Stimulated activated CD4-positive, alpha-beta T cell treated with anti-CD3 and anti-CD28 coated beads, TNF-alpha, amount 100 ng/mL, for 48 hours (primary cell): ENCODE measurements around the gene TNIP2.
"Not testable (repeated sequence)": the region's sequence is repeated elsewhere in the genome, so short reads cannot be mapped to it uniquely, and the experiment has no call there.

Experiments
- DNase-seq, 3 donors: peaks; one replicate each; pipeline ENCODE4 v3.0.0-alpha.2; 2020; ENCODE audit warnings: low read depth in 3 of 3

The TNIP2 gene

GRCh38 chr4:2794486-2795299 lies 38.6 kb upstream of the TNIP2 start:
- DNase-seq: no peak

GRCh38 chr4:2793586-2794485 lies 37.7 kb upstream of the TNIP2 start:
- peak in 1 of 3 donors; percentile 38 for DNase-seq

GRCh38 chr4:2792711-2793585 lies 36.8 kb upstream of the TNIP2 start, which contains the start of gene SH3BP2:
TSS of gene SH3BP2 (plus strand) at chr4:2793085. CDS start at chr4:2820618, 27,533 bp downstream.
- peak in 2 of 3 donors; percentile 47 to 73 for DNase-seq

- no peak for DNase-seq
Observed at GRCh38 chr4:2792396-2792710, 36.2 kb upstream of the TNIP2 start.

GRCh38 chr4:2791518-2792395 lies 35.6 kb upstream of the TNIP2 start:
- DNase-seq: no peak

- no peak for DNase-seq
Observed at GRCh38 chr4:2790583-2791517, 34.7 kb upstream of the TNIP2 start.

GRCh38 chr4:2789793-2790582 lies 33.9 kb upstream of the TNIP2 start:
- DNase-seq: no peak

GRCh38 chr4:2789351-2789750 lies 33.2 kb upstream of the TNIP2 start:
- no peak for DNase-seq

- DNase-seq: no peak
Observed at GRCh38 chr4:2788532-2789103, 32.5 kb upstream of the TNIP2 start.

- DNase-seq: no peak
Observed at GRCh38 chr4:2788101-2788500, 32.0 kb upstream of the TNIP2 start.

GRCh38 chr4:2787230-2788100 lies 31.3 kb upstream of the TNIP2 start:
- DNase-seq: no peak

GRCh38 chr4:2786794-2787229 lies 30.7 kb upstream of the TNIP2 start:
- DNase-seq: no peak

GRCh38 chr4:2786152-2786671 lies 30.1 kb upstream of the TNIP2 start:
- DNase-seq: peak in 1 of 3 donors; percentile 62

- no peak for DNase-seq
Observed at GRCh38 chr4:2785613-2786012, 29.5 kb upstream of the TNIP2 start.

GRCh38 chr4:2783790-2784189 lies 27.7 kb upstream of the TNIP2 start:
- DNase-seq: no peak

GRCh38 chr4:2781911-2782310 lies 25.8 kb upstream of the TNIP2 start:
- no peak for DNase-seq

GRCh38 chr4:2780643-2781042 lies 24.5 kb upstream of the TNIP2 start:
- DNase-seq: not testable (repeated sequence)
